HCT116 (cell line): Measurements from ENCODE around the gene FBN1. TPM values are rescaled to one million over a fixed set of nuclear protein-coding genes. Genes with fewer than 3 reads are reported as not detected.

ENCODE experiments used
- ATAC-seq: fragments of 200-7000 bp; cut with Tn5 transposase; 2 replicates; pipeline ENCODE4 v1.9.1; 2020; ENCODE audit warnings: mild to moderate bottlenecking, moderate library complexity
- BruUV-seq: library from RNA; stranded (reverse); fragments of 400-500 nt; replicated peaks from 2 replicates; lab custom pipeline; 2021; lab: Mats Ljungman, UMichigan
- CTCF ChIA-PET: fragments of 300-600 bp; sonication (Branson Sonifier 250); formaldehyde crosslinking; loops from one replicate; lab custom pipeline; 2021; ENCODE audit warnings: antibody characterized with exemption; lab: Charles Lee
- POLR2A ChIA-PET: fragments of 300-600, 350-600 bp; sonication (Branson Sonifier 250); formaldehyde crosslinking; loops from one replicate; lab custom pipeline; 2021; ENCODE audit warnings: antibody characterized with exemption; lab: Charles Lee
- RAD21 ChIA-PET, 2 experiments: fragments of 300-600 bp; sonication (Branson Sonifier 250); formaldehyde crosslinking; loops; one replicate each; lab custom pipeline; 2023; ENCODE audit warnings: low total read pairs in 2 of 2; ENCODE audit not compliant: uncharacterized antibody in 2 of 2, unreplicated experiment in 2 of 2, low non-redundant PET in 1 of 2; lab: Charles Lee
- DNase-seq: peaks from one replicate; pipeline ENCODE4 v3.0.0-alpha.2; 2010; ENCODE audit warnings: low read depth, low spot score
- H2AFZ ChIP-seq: fragments of 200-600 bp; shearing (Covaris generic), sonication (generic); 2 replicates; pipeline ENCODE4 v1.6.1; 2017; ENCODE audit warnings: low read depth, mixed run types, mixed read lengths, antibody characterized with exemption, low read length; ENCODE audit not compliant: poor library complexity, severe bottlenecking
- H3K27ac ChIP-seq: 2 replicates; pipeline ENCODE4 v1.5.1; 2012; ENCODE audit warnings: low read depth, low read length
- H3K27me3 ChIP-seq: fragments of 200-600 bp; sonication (generic); 2 replicates; pipeline ENCODE4 v1.6.1; 2016; ENCODE audit warnings: mixed run types, low read length, mixed read lengths; ENCODE audit not compliant: insufficient read depth
- H3K36me3 ChIP-seq, 2 experiments: fragments of 200-500 bp in 1 of 2; fragments of 200-600 bp in 1 of 2; sonication (Bioruptor generic) in 1 of 2; sonication (generic) in 1 of 2; 2 replicates each; pipeline versions ENCODE4 v1.5.1 to v1.6.1; 2014 to 2016; ENCODE audit warnings: low read length in 2 of 2, inconsistent platforms in 1 of 2, mixed read lengths in 1 of 2, mixed run types in 1 of 2; ENCODE audit not compliant: insufficient read depth in 2 of 2, control insufficient read depth in 1 of 2
- H3K4me1 ChIP-seq, 2 experiments: fragments of 200-600 bp in 1 of 2; sonication (generic) in 1 of 2; 2 replicates each; pipeline versions ENCODE4 v1.5.1 to v1.6.1; 2012 to 2017; ENCODE audit warnings: low read length in 2 of 2, inconsistent platforms in 1 of 2, mild to moderate bottlenecking in 1 of 2, mixed read lengths in 1 of 2, mixed run types in 1 of 2, moderate library complexity in 1 of 2; ENCODE audit not compliant: insufficient read depth in 2 of 2, control insufficient read depth in 1 of 2
- H3K4me2 ChIP-seq: fragments of 200-600 bp; sonication (generic); 2 replicates; pipeline ENCODE4 v1.6.1; 2017; ENCODE audit warnings: mixed run types, low read length, mixed read lengths
- H3K4me3 ChIP-seq, 2 experiments: fragments of 200-600 bp in 1 of 2; sonication (generic) in 1 of 2; replicated peaks in 1 of 2; 2 replicates each; pipeline ENCODE4 v1.5.1; 2011 to 2016; ENCODE audit warnings: low read length in 2 of 2, control low read depth in 1 of 2, low read depth in 1 of 2, mild to moderate bottlenecking in 1 of 2, mixed read lengths in 1 of 2, mixed run types in 1 of 2
- H3K79me2 ChIP-seq: fragments of 200-600 bp; sonication (generic); 2 replicates; pipeline ENCODE4 v1.6.1; 2017; ENCODE audit warnings: mild to moderate bottlenecking, mixed run types, low read length, moderate library complexity, mixed read lengths; ENCODE audit not compliant: insufficient read depth
- H3K9ac ChIP-seq: fragments of 200-600 bp; sonication (generic); 2 replicates; pipeline ENCODE4 v1.6.1; 2016; ENCODE audit warnings: low read length, mixed read lengths
- H3K9me2 ChIP-seq: fragments of 200-600 bp; sonication (generic), shearing (Covaris generic); 2 replicates; pipeline ENCODE4 v1.6.1; 2017; ENCODE audit warnings: mixed run types, mild to moderate bottlenecking, moderate library complexity; ENCODE audit not compliant: insufficient read depth
- H3K9me3 ChIP-seq, 2 experiments: fragments of 200-500 bp in 1 of 2; fragments of 200-600 bp in 1 of 2; sonication (Bioruptor generic) in 1 of 2; sonication (generic) in 1 of 2; 2 replicates each; pipeline ENCODE4 v1.6.1; 2014 to 2017; ENCODE audit warnings: low read length in 2 of 2, mixed read lengths in 2 of 2, inconsistent platforms in 1 of 2, low read depth in 1 of 2, mild to moderate bottlenecking in 1 of 2, mixed run types in 1 of 2, moderate library complexity in 1 of 2; ENCODE audit not compliant: control insufficient read depth in 1 of 2, insufficient read depth in 1 of 2
- H4K20me1 ChIP-seq: fragments of 200-600 bp; sonication (generic), shearing (Covaris generic); 2 replicates; pipeline ENCODE4 v1.6.1; 2017; ENCODE audit warnings: mixed run types, mild to moderate bottlenecking, moderate library complexity; ENCODE audit not compliant: insufficient read depth
- CBX3 ChIP-seq: IDR thresholded peaks from 2 replicates; pipeline ENCODE4 v1.6.1; 2012; ENCODE audit warnings: low read depth
- EZH2 ChIP-seq: fragments of 200-600 bp; sonication (generic); IDR thresholded peaks from 2 replicates; pipeline ENCODE4 v1.6.1; 2017; ENCODE audit warnings: antibody characterized with exemption, mixed run types
- EZH2phosphoT487 ChIP-seq: fragments of 200-600 bp; IDR thresholded peaks from 2 replicates; pipeline ENCODE4 v1.6.1; 2018; ENCODE audit warnings: antibody characterized with exemption, borderline replicate concordance
- FOSL1 ChIP-seq: IDR thresholded peaks from 2 replicates; pipeline ENCODE4 v1.6.1; 2012; ENCODE audit warnings: low read depth
- MAX ChIP-seq: IDR thresholded peaks from 2 replicates; pipeline ENCODE4 v1.6.1; 2012
- POLR2AphosphoS5 ChIP-seq: IDR thresholded peaks from 2 replicates; pipeline ENCODE4 v1.6.1; 2011; ENCODE audit warnings: mild to moderate bottlenecking, low read depth, low read length, moderate library complexity
- SP1 ChIP-seq: IDR thresholded peaks from 2 replicates; pipeline ENCODE4 v1.6.1; 2012; ENCODE audit warnings: low read depth
- SRF ChIP-seq: IDR thresholded peaks from 2 replicates; pipeline ENCODE4 v1.6.1; 2012; ENCODE audit warnings: low read depth
- TCF7L2 ChIP-seq: IDR thresholded peaks from 2 replicates; pipeline ENCODE4 v1.7.0; 2011; ENCODE audit warnings: borderline replicate concordance, inconsistent platforms; ENCODE audit not compliant: insufficient read depth, insufficient read length; ENCODE audit errors: extremely low read depth
- YY1 ChIP-seq: IDR thresholded peaks from 2 replicates; pipeline ENCODE4 v1.6.1; 2011; ENCODE audit warnings: low read length, low read depth, moderate library complexity, mild to moderate bottlenecking; ENCODE audit not compliant: insufficient replicate concordance; ENCODE audit errors: extremely low read depth
- ZFX ChIP-seq: fragments of 450-650 bp; IDR thresholded peaks from 2 replicates; pipeline ENCODE4 v1.6.1; 2017
- intact Hi-C: fragments of 100-400 bp; cut with micrococcal nuclease; formaldehyde crosslinking; loops from 2 replicates; pipeline ENCODE4 v1.10.0; 2022
- total RNA-seq: library from RNA; stranded (reverse); gene quantifications from one replicate; pipeline ENCODE4 v1.2.1, GENCODE V29; 2021; ENCODE audit not compliant: unreplicated experiment
- TF ChIP-seq, protein P1 (sequence below), 3 experiments: fragments of 200-600 bp in 1 of 3; sonication (generic) in 1 of 3; IDR thresholded peaks in 2 of 3; conservative IDR thresholded peaks in 1 of 3; 2 replicates each; pipeline ENCODE4 v1.5.1; 2012 to 2017; ENCODE audit warnings: low read depth in 2 of 3, low read length in 2 of 3, antibody characterized with exemption in 1 of 3, borderline replicate concordance in 1 of 3, control low read depth in 1 of 3, mild to moderate bottlenecking in 1 of 3, mixed read lengths in 1 of 3, mixed run types in 1 of 3, moderate library complexity in 1 of 3; ENCODE audit not compliant: insufficient read depth in 1 of 3
- TF ChIP-seq, protein P2 (sequence below): IDR thresholded peaks from 2 replicates; pipeline ENCODE4 v1.6.1; 2012

The FBN1 gene
- total RNA-seq, 1 experiment from 2014 or later: 1.7 TPM

DNA sequence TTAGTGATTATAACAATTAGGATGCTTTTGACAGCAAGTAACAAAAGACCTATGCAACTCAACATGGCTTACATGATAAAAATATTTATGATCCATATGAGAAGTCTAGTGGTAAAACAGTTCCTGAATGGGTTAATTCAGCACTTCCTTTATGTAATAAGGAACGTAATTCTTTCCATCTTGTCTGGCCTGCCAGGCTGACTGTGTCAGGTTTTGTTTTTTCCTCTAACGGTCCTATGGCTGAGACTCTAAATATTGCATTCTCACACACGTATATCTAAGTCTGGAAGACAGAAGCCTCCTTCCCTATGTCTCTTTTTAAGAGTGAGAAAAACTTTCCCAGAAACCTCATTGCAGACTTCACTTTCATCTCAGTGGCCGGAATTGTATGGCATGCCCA is 263.6 kb downstream of the FBN1 start:
- Histone ChIP-seq H3K9ac (no peak overlapping the region), H3K36me3 (no peaks in the 10 kb centered on the region), H3K9me2 (no peaks in the 10 kb centered on the region), H2AFZ (no peak overlapping the region), H3K4me1 (peaks cover 3 to 11% of the 10 kb centered on the region in 2 experiments; a peak in 3 of 4 replicates), H3K4me3 (no peak overlapping the region), H4K20me1 (no peaks in the 10 kb centered on the region), H3K27ac (no peak overlapping the region), H3K9me3 (no peaks in the 10 kb centered on the region), H3K4me2 (no peak overlapping the region), H3K79me2 (no peaks in the 10 kb centered on the region), H3K27me3 (no peaks in the 10 kb centered on the region)
- ChIA-PET CTCF (no interaction called here), RAD21 (no interaction called here), POLR2A (no interaction called here)
- intact Hi-C loops: no loop called here
- no TSS peak for BruUV-seq
- DNase-seq (no peak), ATAC-seq (no peak)
- TF ChIP-seq SRF: no peak
- TF ChIP-seq, protein P1, sequence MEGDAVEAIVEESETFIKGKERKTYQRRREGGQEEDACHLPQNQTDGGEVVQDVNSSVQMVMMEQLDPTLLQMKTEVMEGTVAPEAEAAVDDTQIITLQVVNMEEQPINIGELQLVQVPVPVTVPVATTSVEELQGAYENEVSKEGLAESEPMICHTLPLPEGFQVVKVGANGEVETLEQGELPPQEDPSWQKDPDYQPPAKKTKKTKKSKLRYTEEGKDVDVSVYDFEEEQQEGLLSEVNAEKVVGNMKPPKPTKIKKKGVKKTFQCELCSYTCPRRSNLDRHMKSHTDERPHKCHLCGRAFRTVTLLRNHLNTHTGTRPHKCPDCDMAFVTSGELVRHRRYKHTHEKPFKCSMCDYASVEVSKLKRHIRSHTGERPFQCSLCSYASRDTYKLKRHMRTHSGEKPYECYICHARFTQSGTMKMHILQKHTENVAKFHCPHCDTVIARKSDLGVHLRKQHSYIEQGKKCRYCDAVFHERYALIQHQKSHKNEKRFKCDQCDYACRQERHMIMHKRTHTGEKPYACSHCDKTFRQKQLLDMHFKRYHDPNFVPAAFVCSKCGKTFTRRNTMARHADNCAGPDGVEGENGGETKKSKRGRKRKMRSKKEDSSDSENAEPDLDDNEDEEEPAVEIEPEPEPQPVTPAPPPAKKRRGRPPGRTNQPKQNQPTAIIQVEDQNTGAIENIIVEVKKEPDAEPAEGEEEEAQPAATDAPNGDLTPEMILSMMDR (IDR thresholded peaks at IDR 0.05 in 2 of 3, conservative IDR thresholded peaks at IDR 0.05 in 1 of 3; ENCODE audit: borderline replicate concordance in 1 of 3, insufficient read depth in 1 of 3, low read depth in 2 of 3, low read length in 2 of 3): no peak
- TF ChIP-seq SP1: no peak
- TF ChIP-seq EZH2: no peak
- no peak for TF ChIP-seq FOSL1
- no peak for TF ChIP-seq TCF7L2
- no peak for TF ChIP-seq POLR2AphosphoS5
- no peak for TF ChIP-seq EZH2phosphoT487
- no peak for TF ChIP-seq ZFX
- TF ChIP-seq, protein P2, sequence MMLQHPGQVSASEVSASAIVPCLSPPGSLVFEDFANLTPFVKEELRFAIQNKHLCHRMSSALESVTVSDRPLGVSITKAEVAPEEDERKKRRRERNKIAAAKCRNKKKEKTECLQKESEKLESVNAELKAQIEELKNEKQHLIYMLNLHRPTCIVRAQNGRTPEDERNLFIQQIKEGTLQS: no peak
- TF ChIP-seq CBX3: no peak
- TF ChIP-seq MAX: no peak
- no peak for TF ChIP-seq YY1
